Body of pancreas (tissue), 4 donors: ENCODE measurements around the gene RERGL.

Experiments
- POLR2A ChIP-seq, 3 donors: fragments of 450-650 bp; IDR thresholded peaks; one replicate each; pipeline ENCODE4 v1.6.1; 2016; ENCODE audit warnings: antibody characterized with exemption in 3 of 3, mild to moderate bottlenecking in 2 of 3
- TF ChIP-seq, protein P1 (sequence below), 7 experiments: fragments of 450-650 bp in 4 of 7; fragments of 200-600 bp in 3 of 7; sonication (generic) in 3 of 7; IDR thresholded peaks; one replicate each; pipeline ENCODE4 v1.5.1; 2016 to 2019; ENCODE audit warnings: antibody characterized with exemption in 7 of 7

DNA sequence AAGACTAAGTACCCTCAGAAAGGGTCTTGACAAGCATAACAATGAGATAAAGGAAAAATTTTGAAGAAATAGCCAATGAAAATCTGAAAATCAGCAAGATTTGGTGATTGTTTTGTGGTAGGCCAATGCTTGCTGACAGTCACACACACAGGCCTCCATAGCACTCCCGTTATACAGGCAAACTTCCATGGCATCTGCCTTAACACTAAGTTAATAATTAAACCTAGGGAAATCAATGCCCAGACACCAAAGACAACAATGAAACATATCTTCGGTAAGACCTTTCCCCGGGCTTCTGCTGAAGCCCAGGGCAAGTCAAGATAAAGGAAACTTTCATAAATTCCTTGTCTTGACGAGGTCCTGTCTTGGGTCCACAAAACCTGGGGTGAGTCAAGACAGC is 18.6 kb upstream of the RERGL start:
- TF ChIP-seq, protein P1, sequence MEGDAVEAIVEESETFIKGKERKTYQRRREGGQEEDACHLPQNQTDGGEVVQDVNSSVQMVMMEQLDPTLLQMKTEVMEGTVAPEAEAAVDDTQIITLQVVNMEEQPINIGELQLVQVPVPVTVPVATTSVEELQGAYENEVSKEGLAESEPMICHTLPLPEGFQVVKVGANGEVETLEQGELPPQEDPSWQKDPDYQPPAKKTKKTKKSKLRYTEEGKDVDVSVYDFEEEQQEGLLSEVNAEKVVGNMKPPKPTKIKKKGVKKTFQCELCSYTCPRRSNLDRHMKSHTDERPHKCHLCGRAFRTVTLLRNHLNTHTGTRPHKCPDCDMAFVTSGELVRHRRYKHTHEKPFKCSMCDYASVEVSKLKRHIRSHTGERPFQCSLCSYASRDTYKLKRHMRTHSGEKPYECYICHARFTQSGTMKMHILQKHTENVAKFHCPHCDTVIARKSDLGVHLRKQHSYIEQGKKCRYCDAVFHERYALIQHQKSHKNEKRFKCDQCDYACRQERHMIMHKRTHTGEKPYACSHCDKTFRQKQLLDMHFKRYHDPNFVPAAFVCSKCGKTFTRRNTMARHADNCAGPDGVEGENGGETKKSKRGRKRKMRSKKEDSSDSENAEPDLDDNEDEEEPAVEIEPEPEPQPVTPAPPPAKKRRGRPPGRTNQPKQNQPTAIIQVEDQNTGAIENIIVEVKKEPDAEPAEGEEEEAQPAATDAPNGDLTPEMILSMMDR (IDR thresholded peaks at IDR 0.05): no peak
- no peak for TF ChIP-seq POLR2A (IDR thresholded peaks at IDR 0.05)
